GM23248 (cell line): ENCODE results near the gene PDX1. TPM values are rescaled to one million over a fixed set of nuclear protein-coding genes. Genes with fewer than 3 reads are reported as not detected.

Experiments
- DNase-seq: peaks from one replicate; pipeline ENCODE4 v3.0.0-alpha.2; 2015
- H2AFZ ChIP-seq: fragments of 200-600 bp; sonication (generic); 2 replicates; pipeline ENCODE4 v1.6.1; 2016; ENCODE audit warnings: antibody characterized with exemption
- H3F3A ChIP-seq: fragments of 200-600 bp; sonication (generic); 2 replicates; pipeline ENCODE4 v1.6.1; 2016; ENCODE audit warnings: mild to moderate bottlenecking, antibody characterized with exemption, mixed run types; ENCODE audit not compliant: insufficient read depth
- H3K27ac ChIP-seq: fragments of 200-600 bp; sonication (generic); 2 replicates; pipeline ENCODE4 v1.5.1; 2016; ENCODE audit warnings: mild to moderate bottlenecking
- H3K27me3 ChIP-seq: fragments of 200-600 bp; sonication (generic); replicated peaks from 2 replicates; pipeline ENCODE4 v1.6.1; 2016; ENCODE audit warnings: mild to moderate bottlenecking; ENCODE audit not compliant: insufficient read depth
- H3K36me3 ChIP-seq: fragments of 200-600 bp; sonication (generic); 2 replicates; pipeline ENCODE4 v1.6.1; 2016; ENCODE audit warnings: low read depth, mild to moderate bottlenecking
- H3K4me1 ChIP-seq: fragments of 200-600 bp; sonication (generic); 2 replicates; pipeline ENCODE4 v1.6.1; 2016; ENCODE audit warnings: mild to moderate bottlenecking; ENCODE audit not compliant: insufficient read depth
- H3K4me2 ChIP-seq: fragments of 200-600 bp; sonication (generic); one replicate; pipeline ENCODE4 v1.6.1; 2016; ENCODE audit warnings: mild to moderate bottlenecking; ENCODE audit not compliant: unreplicated experiment
- H3K4me3 ChIP-seq: fragments of 200-600 bp; sonication (generic); 2 replicates; pipeline ENCODE4 v1.5.1; 2016; ENCODE audit warnings: mild to moderate bottlenecking
- H3K79me2 ChIP-seq: fragments of 200-600 bp; sonication (generic); 2 replicates; pipeline ENCODE4 v1.6.1; 2016; ENCODE audit warnings: mild to moderate bottlenecking; ENCODE audit not compliant: insufficient read depth
- H3K9ac ChIP-seq: fragments of 200-600 bp; sonication (generic); 2 replicates; pipeline ENCODE4 v1.6.1; 2016; ENCODE audit warnings: mild to moderate bottlenecking
- H3K9me2 ChIP-seq: fragments of 200-600 bp; sonication (generic); 2 replicates; pipeline ENCODE4 v1.6.1; 2016; ENCODE audit warnings: mixed run types, mild to moderate bottlenecking, moderate library complexity; ENCODE audit not compliant: insufficient read depth
- H3K9me3 ChIP-seq: fragments of 200-600 bp; sonication (generic); one replicate; pipeline ENCODE4 v1.6.1; 2017; ENCODE audit warnings: low read depth
- H4K20me1 ChIP-seq: fragments of 200-600 bp; sonication (generic); 2 replicates; pipeline ENCODE4 v1.6.0; 2016; ENCODE audit not compliant: insufficient read depth
- EZH2 ChIP-seq: fragments of 200-600 bp; sonication (generic); IDR thresholded peaks from 2 replicates; pipeline ENCODE4 v1.6.1; 2018; ENCODE audit warnings: antibody characterized with exemption, mild to moderate bottlenecking; ENCODE audit not compliant: insufficient read depth, poor library complexity, severe bottlenecking
- EZH2phosphoT487 ChIP-seq: fragments of 200-600 bp; sonication (generic); IDR thresholded peaks from 2 replicates; pipeline ENCODE4 v1.6.1; 2018; ENCODE audit warnings: antibody characterized with exemption, moderate library complexity, mild to moderate bottlenecking, low read depth; ENCODE audit not compliant: insufficient read depth
- WGBS, 2 experiments: methylation state at CpG; one replicate each; pipeline ENCODE4 v1.1.6; 2015 to 2017; ENCODE audit warnings: low lambda C conversion rate in 2 of 2, low coverage in 1 of 2; ENCODE audit errors: missing lambda C conversion rate in 2 of 2; 5-methylcytosine and 5-hydroxymethylcytosine counted together
- in situ Hi-C: fragments of 300-500 bp; cut with MboI; formaldehyde crosslinking; loops from 2 replicates; pipeline ENCODE4 v1.15.0; 2020
- polyA plus RNA-seq: library from polyadenylated mRNA; unstranded; fragments of >200 nt; fragmentation: Nextera tagmentation; extraction: Ambion mirVana; gene quantifications from 2 replicates; pipeline ENCODE4 v1.2.1, GENCODE V29; 2016
- total RNA-seq: library from RNA; depleted of rRNA; stranded (reverse); fragments of >200 nt; shearing (Covaris generic); gene quantifications from 2 replicates; pipeline ENCODE4 v1.2.3, GENCODE V29; 2014

The PDX1 gene
- total and polyA plus RNA-seq, 2 experiments from 2014 or later = not detected

- no peak for DNase-seq
- TF ChIP-seq EZH2phosphoT487 (no peak), EZH2 (peak; percentile 94)
- H3K4me2 ChIP-seq = no peak overlapping the region
- H2AFZ ChIP-seq = no peak overlapping the region
- H3K79me2 ChIP-seq = no peaks in the 10 kb centered on the region
- in situ Hi-C loops = no loop called here
- H4K20me1 ChIP-seq = no peaks in the 10 kb centered on the region
- no peak overlapping the region for H3K4me3 ChIP-seq
- H3K27ac ChIP-seq = no peak overlapping the region
- H3K9me2 ChIP-seq = no peaks in the 10 kb centered on the region
- no peaks in the 10 kb centered on the region for H3K4me1 ChIP-seq
- no peak overlapping the region for H3K9ac ChIP-seq
- H3K27me3 ChIP-seq = peaks cover 94% of the 10 kb centered on the region
- no peaks in the 10 kb centered on the region for H3F3A ChIP-seq
- WGBS, 2 experiments = 18 to 21% methylated on average over 23 of the region's 23 CpGs
- H3K9me3 ChIP-seq = no peaks in the 10 kb centered on the region
- no peaks in the 10 kb centered on the region for H3K36me3 ChIP-seq
These were observed 712 bp upstream of the PDX1 start for GRCh38 chr13:27918918-27919658.

DNA sequence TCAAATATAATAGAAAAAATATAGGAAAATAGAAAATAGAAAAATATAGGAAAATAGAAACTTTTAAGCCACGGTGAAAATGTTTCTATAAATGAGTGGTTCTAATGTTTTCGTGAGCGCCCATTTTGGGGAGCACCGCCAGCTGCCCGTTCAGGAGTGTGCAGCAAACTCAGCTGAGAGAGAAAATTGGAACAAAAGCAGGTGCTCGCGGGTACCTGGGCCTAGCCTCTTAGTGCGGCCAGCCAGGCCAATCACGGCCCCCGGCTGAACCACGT is 204 bp upstream of the PDX1 start:
- H3K4me2 ChIP-seq = peak overlapping the region; percentile 45
- H3K9me2 ChIP-seq = no peaks in the 10 kb centered on the region
- no peaks in the 10 kb centered on the region for H4K20me1 ChIP-seq
- in situ Hi-C loops = no loop called here
- no peaks in the 10 kb centered on the region for H3K9me3 ChIP-seq
- peak overlapping the region; percentile 44 for H3K4me3 ChIP-seq
- no peak overlapping the region for H3K9ac ChIP-seq
- H3K36me3 ChIP-seq = no peaks in the 10 kb centered on the region
- peaks cover 93% of the 10 kb centered on the region for H3K27me3 ChIP-seq
- H3K79me2 ChIP-seq = no peaks in the 10 kb centered on the region
- no peaks in the 10 kb centered on the region for H3K4me1 ChIP-seq
- WGBS, 2 experiments = 4 to 5% methylated on average over 11 of the region's 11 CpGs
- no peak overlapping the region for H3K27ac ChIP-seq
- no peak for DNase-seq
- TF ChIP-seq EZH2 = no peak
- no peak for TF ChIP-seq EZH2phosphoT487
- peak overlapping the region; percentile 38; the same call in 1 of the 2 replicates for H2AFZ ChIP-seq
- no peaks in the 10 kb centered on the region for H3F3A ChIP-seq

- Histone ChIP-seq H3K4me2 (peak overlapping the region; percentile 54), H2AFZ (peak overlapping the region; percentile 48), H3K27ac (no peak overlapping the region), H3K4me3 (peak overlapping the region; percentile 50), H3K9me2 (no peaks in the 10 kb centered on the region), H4K20me1 (no peaks in the 10 kb centered on the region), H3K27me3 (peaks cover 97% of the 10 kb centered on the region), H3K79me2 (no peaks in the 10 kb centered on the region), H3K4me1 (no peaks in the 10 kb centered on the region), H3F3A (no peaks in the 10 kb centered on the region), H3K9me3 (no peaks in the 10 kb centered on the region), H3K36me3 (no peaks in the 10 kb centered on the region), H3K9ac (no peak overlapping the region)
- peak; percentile 46 for DNase-seq
- TF ChIP-seq EZH2 (peak; percentile 35), EZH2phosphoT487 (no peak)
- 2% methylated on average over 37 to 40 of the region's 40 CpGs for WGBS, 2 experiments
- in situ Hi-C loops = no loop called here
These were observed 1.0 kb downstream of the PDX1 start for GRCh38 chr13:27920677-27921420.

DNA sequence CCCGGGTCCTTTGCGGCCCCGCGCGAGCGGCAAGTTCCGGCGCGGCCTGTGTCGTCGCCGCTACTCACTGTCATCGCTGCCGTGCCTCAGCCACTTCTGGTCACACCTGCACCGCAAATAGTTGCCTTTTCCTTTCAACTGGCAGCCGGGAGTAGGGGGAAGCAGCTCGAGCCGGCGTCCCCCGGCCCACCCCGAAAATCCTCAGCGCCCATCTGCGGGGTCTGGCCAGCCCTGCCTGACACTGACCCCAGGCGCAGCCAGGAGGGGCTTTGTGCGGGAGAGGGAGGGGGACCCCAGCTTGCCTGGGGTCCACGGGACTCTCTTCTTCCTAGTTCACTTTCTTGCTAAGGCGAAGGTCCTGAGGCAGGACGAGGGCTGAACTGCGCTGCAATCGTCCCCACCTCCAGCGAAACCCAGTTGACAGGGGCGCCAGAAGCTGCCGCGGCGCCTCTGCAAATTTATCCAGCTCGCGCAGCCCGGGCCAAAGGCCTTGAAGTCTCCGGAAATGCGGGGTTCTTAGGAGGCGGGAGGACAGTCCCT is 1.7 kb downstream of the PDX1 start:
- Histone ChIP-seq H3K79me2 (no peaks in the 10 kb centered on the region), H3K9me3 (no peaks in the 10 kb centered on the region), H3K4me1 (no peaks in the 10 kb centered on the region), H3F3A (no peaks in the 10 kb centered on the region), H2AFZ (peak overlapping the region; percentile 48; the same call in 1 of the 2 replicates), H3K9ac (no peak overlapping the region), H3K27me3 (peaks cover 99% of the 10 kb centered on the region), H3K4me2 (peak overlapping the region; percentile 54), H3K27ac (no peak overlapping the region), H3K36me3 (no peaks in the 10 kb centered on the region), H3K9me2 (no peaks in the 10 kb centered on the region), H4K20me1 (no peaks in the 10 kb centered on the region), H3K4me3 (peak overlapping the region; percentile 50)
- TF ChIP-seq EZH2phosphoT487 (no peak), EZH2 (no peak)
- 6 to 7% methylated on average over 37 to 40 of the region's 41 CpGs for WGBS, 2 experiments
- in situ Hi-C loops = no loop called here
- DNase-seq = no peak
